Activated naive CD4-positive, alpha-beta T cell (primary cell): Measurements from ENCODE around the gene DAAM2.

Experiments used
- DNase-seq, 4 experiments: peaks; one replicate each; lab custom pipeline; 2025; lab: John Stamatoyannopoulos, UW

Gene DAAM2

GRCh38 chr6:39787322-39787721 is 4.9 kb upstream of the DAAM2 start:
- no peak for DNase-seq

GRCh38 chr6:39790772-39791171 is 1.4 kb upstream of the DAAM2 start:
- no peak for DNase-seq

- DNase-seq, result no peak
These were observed 865 bp upstream of the DAAM2 start for GRCh38 chr6:39791311-39791710.

- no peak for DNase-seq
These were observed 619 bp downstream of the DAAM2 start for GRCh38 chr6:39792540-39793450.

GRCh38 chr6:39793516-39793915 is 1.3 kb downstream of the DAAM2 start:
- no peak for DNase-seq

GRCh38 chr6:39794231-39794630 is 2.1 kb downstream of the DAAM2 start:
- no peak for DNase-seq

GRCh38 chr6:39797751-39798150 is 5.6 kb downstream of the DAAM2 start:
- no peak for DNase-seq

- DNase-seq, result no peak
These were observed 8.2 kb downstream of the DAAM2 start for GRCh38 chr6:39800034-39801032.

- no peak for DNase-seq
These were observed 9.5 kb downstream of the DAAM2 start for GRCh38 chr6:39801456-39802251.

GRCh38 chr6:39803872-39804271 is 11.7 kb downstream of the DAAM2 start:
- no peak for DNase-seq

GRCh38 chr6:39804466-39805065 is 12.4 kb downstream of the DAAM2 start:
- no peak for DNase-seq

GRCh38 chr6:39806278-39806677 is 14.1 kb downstream of the DAAM2 start:
- DNase-seq, result no peak

GRCh38 chr6:39808346-39808745 is 16.2 kb downstream of the DAAM2 start:
- no peak for DNase-seq

- DNase-seq, result no peak
These were observed 16.8 kb downstream of the DAAM2 start for GRCh38 chr6:39808964-39809363.

- no peak for DNase-seq
These were observed 19.7 kb downstream of the DAAM2 start for GRCh38 chr6:39811835-39812345.

GRCh38 chr6:39812496-39812852 is 20.3 kb downstream of the DAAM2 start:
- no peak for DNase-seq

- no peak for DNase-seq
These were observed 20.8 kb downstream of the DAAM2 start for GRCh38 chr6:39812853-39813533.

- no peak for DNase-seq
These were observed 22.1 kb downstream of the DAAM2 start for GRCh38 chr6:39814236-39814635.

GRCh38 chr6:39815356-39815755 is 23.2 kb downstream of the DAAM2 start:
- no peak for DNase-seq

- DNase-seq, result no peak
These were observed 24.6 kb downstream of the DAAM2 start for GRCh38 chr6:39816747-39817146.

- no peak for DNase-seq
These were observed 26.5 kb downstream of the DAAM2 start for GRCh38 chr6:39818695-39819094.
